Measurements from ENCODE around the gene RSPH3. TPM values are rescaled to one million over a fixed set of nuclear protein-coding genes. Genes with fewer than 3 reads are reported as not detected.

RSPH3 gene
- total and polyA plus RNA-seq, 7 donors = 6.0 to 13.6 (median 8.1) TPM

DNA sequence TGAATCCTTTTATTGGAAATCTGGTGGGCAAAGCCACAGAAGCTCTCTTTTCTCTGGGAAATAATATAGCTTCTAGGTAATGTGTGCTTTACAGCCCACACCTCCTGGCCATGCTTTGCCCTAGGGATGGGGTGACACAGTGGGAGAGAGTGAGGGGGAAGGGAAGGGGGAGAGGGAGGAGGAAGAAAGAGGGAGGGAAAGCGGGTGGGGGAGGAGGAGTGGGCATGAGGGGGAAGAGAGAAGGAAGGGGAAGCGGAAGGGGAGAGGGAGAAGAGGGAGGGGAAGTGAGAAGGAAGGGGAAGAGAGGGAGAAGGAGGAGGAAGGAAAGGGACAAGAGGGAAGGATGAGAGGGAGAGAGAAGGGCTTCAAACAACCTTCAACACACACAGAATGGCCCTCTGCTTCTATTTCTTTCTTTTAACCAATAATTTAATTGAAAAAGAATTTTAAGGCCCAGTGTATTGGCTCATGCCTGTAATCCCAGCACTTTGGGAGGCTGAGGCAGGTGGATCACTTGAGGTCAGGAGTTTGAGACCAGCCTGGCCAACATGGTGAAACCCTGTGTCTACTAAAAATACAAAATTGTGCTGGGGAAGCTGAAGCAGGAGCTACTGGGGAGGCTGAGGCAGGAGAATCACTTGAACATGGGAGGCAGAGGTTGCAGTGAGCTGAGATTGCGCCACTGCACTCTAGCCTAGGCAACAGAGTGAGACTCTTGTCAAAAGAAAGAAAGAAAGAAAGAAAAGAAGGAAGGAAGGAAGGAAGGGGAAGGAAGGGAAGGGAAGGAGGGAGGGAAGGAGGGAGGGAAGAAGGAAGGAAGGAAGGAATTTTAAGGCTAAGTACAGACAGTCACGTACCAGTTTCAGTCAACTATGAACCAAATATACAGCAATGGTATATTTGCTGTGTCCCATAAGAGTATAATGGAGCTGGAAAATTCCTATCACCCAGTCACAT, 75.2 kb downstream of the RSPH3 start:
- WGBS, 2 donors = 70 to 76% methylated on average over 4 of the region's 4 CpGs
- Histone ChIP-seq H3K27ac (no peak overlapping the region), H3K27me3 (no peaks in the 10 kb centered on the region)

GRCh38 chr6:158923805-158924498, 76.0 kb downstream of the RSPH3 start:
- H3K4me3 ChIP-seq = no peak overlapping the region
- DNase-seq = no peak
- 44 to 76% methylated on average over 14 of the region's 14 CpGs for WGBS, 2 donors
- intact Hi-C loops (cut with DNase I) = no loop called here
- no peaks in the 10 kb centered on the region for H3K27me3 ChIP-seq
- no peaks in the 10 kb centered on the region for H3K9me3 ChIP-seq
- H3K36me3 ChIP-seq = no peaks in the 10 kb centered on the region
- TF ChIP-seq EP300 (IDR thresholded peaks at IDR 0.05) = no peak
- TF ChIP-seq, protein P1, sequence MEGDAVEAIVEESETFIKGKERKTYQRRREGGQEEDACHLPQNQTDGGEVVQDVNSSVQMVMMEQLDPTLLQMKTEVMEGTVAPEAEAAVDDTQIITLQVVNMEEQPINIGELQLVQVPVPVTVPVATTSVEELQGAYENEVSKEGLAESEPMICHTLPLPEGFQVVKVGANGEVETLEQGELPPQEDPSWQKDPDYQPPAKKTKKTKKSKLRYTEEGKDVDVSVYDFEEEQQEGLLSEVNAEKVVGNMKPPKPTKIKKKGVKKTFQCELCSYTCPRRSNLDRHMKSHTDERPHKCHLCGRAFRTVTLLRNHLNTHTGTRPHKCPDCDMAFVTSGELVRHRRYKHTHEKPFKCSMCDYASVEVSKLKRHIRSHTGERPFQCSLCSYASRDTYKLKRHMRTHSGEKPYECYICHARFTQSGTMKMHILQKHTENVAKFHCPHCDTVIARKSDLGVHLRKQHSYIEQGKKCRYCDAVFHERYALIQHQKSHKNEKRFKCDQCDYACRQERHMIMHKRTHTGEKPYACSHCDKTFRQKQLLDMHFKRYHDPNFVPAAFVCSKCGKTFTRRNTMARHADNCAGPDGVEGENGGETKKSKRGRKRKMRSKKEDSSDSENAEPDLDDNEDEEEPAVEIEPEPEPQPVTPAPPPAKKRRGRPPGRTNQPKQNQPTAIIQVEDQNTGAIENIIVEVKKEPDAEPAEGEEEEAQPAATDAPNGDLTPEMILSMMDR (IDR thresholded peaks at IDR 0.05) = no peak
- no peak for TF ChIP-seq POLR2A (IDR thresholded peaks at IDR 0.05)
- no peak for TF ChIP-seq POLR2AphosphoS5 (IDR thresholded peaks at IDR 0.05)
- H3K4me1 ChIP-seq = no peaks in the 10 kb centered on the region
- H3K27ac ChIP-seq = no peak overlapping the region

More for the DNA sequence above, 75.2 kb downstream of the RSPH3 start:
- no peaks in the 10 kb centered on the region for H3K36me3 ChIP-seq
- intact Hi-C loops (cut with DNase I) = no loop called here
- H3K9me3 ChIP-seq = no peaks in the 10 kb centered on the region
- H3K4me3 ChIP-seq = no peak overlapping the region
- no peaks in the 10 kb centered on the region for H3K4me1 ChIP-seq
- no peak for DNase-seq
- TF ChIP-seq POLR2A (IDR thresholded peaks at IDR 0.05) (no peak), EP300 (IDR thresholded peaks at IDR 0.05) (no peak), POLR2AphosphoS5 (IDR thresholded peaks at IDR 0.05) (no peak)
- TF ChIP-seq, protein P1 (IDR thresholded peaks at IDR 0.05) = no peak

Small RNAs within 50 kb of the gene (small RNA-seq; reads per million reads assigned to genes)
- 0 reads per million in 3 donors for gene RNU6-293P

Other genes starting within 250 kb of the RSPH3 start
- 10 to 100 TPM; 33.5 to 46.0 (median 38.3) TPM for gene EZR, start 180.8 kb downstream of the RSPH3 start, total RNA-seq
- gene EZR, start 180.8 kb downstream of the RSPH3 start, polyA plus RNA-seq = 100 to 1,000 TPM; 214 to 333 (median 262) TPM
- gene TAGAP, start 44.8 kb upstream of the RSPH3 start, total RNA-seq = 1 to 10 TPM; 1.2 to 1.8 (median 1.5) TPM
- gene TAGAP, start 44.8 kb upstream of the RSPH3 start, polyA plus RNA-seq = 10 to 100 TPM in 1 of 3 donors, 1 to 10 TPM in 2; 1.2 to 13.6 (median 1.8) TPM
- gene FNDC1, start 169.2 kb upstream of the RSPH3 start, total RNA-seq = 10 to 100 TPM in 3 of 4 donors, 1 to 10 TPM in 1; 4.3 to 19.8 (median 17.2) TPM
- gene FNDC1, start 169.2 kb upstream of the RSPH3 start, polyA plus RNA-seq = under 1 TPM in 1 of 3 donors, not detected in 2; 0.89 TPM